ENCODE data around the gene C1orf159. TPM values are rescaled to one million over a fixed set of nuclear protein-coding genes. Genes with fewer than 3 reads are reported as not detected.

The C1orf159 gene
- total and polyA plus RNA-seq, 2 experiments from 2014 or later = 9.6 to 21.5 TPM

DNA sequence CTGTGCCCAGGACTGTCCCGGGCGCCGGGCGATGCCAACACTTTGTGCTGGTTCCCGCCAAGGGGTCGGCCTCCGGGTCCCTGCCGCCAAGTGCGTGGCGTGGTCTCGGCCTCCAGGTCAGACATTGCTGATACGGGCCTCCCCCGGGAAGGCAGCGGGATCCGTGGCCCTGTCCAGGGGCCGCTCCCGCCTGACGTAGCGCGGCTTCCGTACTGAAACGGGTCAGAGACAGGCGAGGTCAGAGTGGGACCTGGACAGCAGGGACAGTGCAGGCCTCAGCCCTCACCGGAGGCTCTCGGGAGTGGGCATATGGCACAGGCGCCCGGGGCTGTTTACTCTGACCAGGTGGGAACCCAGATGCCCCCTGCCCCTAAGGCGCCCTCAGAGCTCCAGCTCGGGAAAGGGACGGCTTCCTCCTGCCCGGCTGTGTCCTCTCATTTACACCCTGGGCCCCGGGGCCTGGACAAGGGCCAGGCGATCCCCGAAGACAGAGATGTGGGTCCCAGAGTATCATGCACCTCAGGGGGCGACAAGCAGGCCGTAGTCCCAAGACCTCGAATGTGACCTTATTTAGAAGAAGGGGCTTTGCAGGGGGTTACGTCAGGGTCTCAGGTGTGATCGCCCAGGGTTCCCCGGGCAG, 33.0 kb downstream of the C1orf159 start:
- TF ChIP-seq, protein P1, sequence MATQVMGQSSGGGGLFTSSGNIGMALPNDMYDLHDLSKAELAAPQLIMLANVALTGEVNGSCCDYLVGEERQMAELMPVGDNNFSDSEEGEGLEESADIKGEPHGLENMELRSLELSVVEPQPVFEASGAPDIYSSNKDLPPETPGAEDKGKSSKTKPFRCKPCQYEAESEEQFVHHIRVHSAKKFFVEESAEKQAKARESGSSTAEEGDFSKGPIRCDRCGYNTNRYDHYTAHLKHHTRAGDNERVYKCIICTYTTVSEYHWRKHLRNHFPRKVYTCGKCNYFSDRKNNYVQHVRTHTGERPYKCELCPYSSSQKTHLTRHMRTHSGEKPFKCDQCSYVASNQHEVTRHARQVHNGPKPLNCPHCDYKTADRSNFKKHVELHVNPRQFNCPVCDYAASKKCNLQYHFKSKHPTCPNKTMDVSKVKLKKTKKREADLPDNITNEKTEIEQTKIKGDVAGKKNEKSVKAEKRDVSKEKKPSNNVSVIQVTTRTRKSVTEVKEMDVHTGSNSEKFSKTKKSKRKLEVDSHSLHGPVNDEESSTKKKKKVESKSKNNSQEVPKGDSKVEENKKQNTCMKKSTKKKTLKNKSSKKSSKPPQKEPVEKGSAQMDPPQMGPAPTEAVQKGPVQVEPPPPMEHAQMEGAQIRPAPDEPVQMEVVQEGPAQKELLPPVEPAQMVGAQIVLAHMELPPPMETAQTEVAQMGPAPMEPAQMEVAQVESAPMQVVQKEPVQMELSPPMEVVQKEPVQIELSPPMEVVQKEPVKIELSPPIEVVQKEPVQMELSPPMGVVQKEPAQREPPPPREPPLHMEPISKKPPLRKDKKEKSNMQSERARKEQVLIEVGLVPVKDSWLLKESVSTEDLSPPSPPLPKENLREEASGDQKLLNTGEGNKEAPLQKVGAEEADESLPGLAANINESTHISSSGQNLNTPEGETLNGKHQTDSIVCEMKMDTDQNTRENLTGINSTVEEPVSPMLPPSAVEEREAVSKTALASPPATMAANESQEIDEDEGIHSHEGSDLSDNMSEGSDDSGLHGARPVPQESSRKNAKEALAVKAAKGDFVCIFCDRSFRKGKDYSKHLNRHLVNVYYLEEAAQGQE (IDR thresholded peaks at IDR 0.05; ENCODE audit: unreplicated experiment) = no peak
- TF ChIP-seq, protein P2, sequence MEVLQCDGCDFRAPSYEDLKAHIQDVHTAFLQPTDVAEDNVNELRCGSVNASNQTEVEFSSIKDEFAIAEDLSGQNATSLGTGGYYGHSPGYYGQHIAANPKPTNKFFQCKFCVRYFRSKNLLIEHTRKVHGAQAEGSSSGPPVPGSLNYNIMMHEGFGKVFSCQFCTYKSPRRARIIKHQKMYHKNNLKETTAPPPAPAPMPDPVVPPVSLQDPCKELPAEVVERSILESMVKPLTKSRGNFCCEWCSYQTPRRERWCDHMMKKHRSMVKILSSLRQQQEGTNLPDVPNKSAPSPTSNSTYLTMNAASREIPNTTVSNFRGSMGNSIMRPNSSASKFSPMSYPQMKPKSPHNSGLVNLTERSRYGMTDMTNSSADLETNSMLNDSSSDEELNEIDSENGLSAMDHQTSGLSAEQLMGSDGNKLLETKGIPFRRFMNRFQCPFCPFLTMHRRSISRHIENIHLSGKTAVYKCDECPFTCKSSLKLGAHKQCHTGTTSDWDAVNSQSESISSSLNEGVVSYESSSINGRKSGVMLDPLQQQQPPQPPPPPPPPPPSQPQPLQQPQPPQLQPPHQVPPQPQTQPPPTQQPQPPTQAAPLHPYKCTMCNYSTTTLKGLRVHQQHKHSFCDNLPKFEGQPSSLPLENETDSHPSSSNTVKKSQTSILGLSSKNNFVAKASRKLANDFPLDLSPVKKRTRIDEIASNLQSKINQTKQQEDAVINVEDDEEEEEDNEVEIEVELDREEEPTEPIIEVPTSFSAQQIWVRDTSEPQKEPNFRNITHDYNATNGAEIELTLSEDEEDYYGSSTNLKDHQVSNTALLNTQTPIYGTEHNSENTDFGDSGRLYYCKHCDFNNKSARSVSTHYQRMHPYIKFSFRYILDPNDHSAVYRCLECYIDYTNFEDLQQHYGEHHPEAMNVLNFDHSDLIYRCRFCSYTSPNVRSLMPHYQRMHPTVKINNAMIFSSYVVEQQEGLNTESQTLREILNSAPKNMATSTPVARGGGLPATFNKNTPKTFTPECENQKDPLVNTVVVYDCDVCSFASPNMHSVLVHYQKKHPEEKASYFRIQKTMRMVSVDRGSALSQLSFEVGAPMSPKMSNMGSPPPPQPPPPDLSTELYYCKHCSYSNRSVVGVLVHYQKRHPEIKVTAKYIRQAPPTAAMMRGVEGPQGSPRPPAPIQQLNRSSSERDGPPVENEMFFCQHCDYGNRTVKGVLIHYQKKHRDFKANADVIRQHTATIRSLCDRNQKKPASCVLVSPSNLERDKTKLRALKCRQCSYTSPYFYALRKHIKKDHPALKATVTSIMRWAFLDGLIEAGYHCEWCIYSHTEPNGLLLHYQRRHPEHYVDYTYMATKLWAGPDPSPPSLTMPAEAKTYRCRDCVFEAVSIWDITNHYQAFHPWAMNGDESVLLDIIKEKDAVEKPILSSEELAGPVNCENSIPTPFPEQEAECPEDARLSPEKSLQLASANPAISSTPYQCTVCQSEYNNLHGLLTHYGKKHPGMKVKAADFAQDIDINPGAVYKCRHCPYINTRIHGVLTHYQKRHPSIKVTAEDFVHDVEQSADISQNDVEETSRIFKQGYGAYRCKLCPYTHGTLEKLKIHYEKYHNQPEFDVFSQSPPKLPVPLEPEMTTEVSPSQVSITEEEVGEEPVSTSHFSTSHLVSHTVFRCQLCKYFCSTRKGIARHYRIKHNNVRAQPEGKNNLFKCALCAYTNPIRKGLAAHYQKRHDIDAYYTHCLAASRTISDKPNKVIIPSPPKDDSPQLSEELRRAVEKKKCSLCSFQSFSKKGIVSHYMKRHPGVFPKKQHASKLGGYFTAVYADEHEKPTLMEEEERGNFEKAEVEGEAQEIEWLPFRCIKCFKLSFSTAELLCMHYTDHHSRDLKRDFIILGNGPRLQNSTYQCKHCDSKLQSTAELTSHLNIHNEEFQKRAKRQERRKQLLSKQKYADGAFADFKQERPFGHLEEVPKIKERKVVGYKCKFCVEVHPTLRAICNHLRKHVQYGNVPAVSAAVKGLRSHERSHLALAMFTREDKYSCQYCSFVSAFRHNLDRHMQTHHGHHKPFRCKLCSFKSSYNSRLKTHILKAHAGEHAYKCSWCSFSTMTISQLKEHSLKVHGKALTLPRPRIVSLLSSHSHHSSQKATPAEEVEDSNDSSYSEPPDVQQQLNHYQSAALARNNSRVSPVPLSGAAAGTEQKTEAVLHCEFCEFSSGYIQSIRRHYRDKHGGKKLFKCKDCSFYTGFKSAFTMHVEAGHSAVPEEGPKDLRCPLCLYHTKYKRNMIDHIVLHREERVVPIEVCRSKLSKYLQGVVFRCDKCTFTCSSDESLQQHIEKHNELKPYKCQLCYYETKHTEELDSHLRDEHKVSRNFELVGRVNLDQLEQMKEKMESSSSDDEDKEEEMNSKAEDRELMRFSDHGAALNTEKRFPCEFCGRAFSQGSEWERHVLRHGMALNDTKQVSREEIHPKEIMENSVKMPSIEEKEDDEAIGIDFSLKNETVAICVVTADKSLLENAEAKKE (CRISPR knock-in tag; IDR thresholded peaks at IDR 0.05) = no peak
- TF ChIP-seq, protein P3, sequence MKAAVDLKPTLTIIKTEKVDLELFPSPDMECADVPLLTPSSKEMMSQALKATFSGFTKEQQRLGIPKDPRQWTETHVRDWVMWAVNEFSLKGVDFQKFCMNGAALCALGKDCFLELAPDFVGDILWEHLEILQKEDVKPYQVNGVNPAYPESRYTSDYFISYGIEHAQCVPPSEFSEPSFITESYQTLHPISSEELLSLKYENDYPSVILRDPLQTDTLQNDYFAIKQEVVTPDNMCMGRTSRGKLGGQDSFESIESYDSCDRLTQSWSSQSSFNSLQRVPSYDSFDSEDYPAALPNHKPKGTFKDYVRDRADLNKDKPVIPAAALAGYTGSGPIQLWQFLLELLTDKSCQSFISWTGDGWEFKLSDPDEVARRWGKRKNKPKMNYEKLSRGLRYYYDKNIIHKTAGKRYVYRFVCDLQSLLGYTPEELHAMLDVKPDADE (IDR thresholded peaks at IDR 0.05) = no peak
- no peak for TF ChIP-seq ZNF114 (CRISPR knock-in tag; IDR thresholded peaks at IDR 0.05)
- TF ChIP-seq POLR2AphosphoS5 (IDR thresholded peaks at IDR 0.05; ENCODE audit: low read depth) = no peak
- TF ChIP-seq, protein P4, sequence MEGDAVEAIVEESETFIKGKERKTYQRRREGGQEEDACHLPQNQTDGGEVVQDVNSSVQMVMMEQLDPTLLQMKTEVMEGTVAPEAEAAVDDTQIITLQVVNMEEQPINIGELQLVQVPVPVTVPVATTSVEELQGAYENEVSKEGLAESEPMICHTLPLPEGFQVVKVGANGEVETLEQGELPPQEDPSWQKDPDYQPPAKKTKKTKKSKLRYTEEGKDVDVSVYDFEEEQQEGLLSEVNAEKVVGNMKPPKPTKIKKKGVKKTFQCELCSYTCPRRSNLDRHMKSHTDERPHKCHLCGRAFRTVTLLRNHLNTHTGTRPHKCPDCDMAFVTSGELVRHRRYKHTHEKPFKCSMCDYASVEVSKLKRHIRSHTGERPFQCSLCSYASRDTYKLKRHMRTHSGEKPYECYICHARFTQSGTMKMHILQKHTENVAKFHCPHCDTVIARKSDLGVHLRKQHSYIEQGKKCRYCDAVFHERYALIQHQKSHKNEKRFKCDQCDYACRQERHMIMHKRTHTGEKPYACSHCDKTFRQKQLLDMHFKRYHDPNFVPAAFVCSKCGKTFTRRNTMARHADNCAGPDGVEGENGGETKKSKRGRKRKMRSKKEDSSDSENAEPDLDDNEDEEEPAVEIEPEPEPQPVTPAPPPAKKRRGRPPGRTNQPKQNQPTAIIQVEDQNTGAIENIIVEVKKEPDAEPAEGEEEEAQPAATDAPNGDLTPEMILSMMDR (conservative IDR thresholded peaks at IDR 0.05; ENCODE audit: low read depth in 2 of 2) = no peak
- TF ChIP-seq CREB1 (CRISPR knock-in tag; IDR thresholded peaks at IDR 0.05; ENCODE audit: low read depth) = no peak
- no peak for TF ChIP-seq JUNB (IDR thresholded peaks at IDR 0.05; ENCODE audit: unreplicated experiment)
- TF ChIP-seq EZH2phosphoT487 (IDR thresholded peaks at IDR 0.05; ENCODE audit: unreplicated experiment) = no peak
- no peak for TF ChIP-seq STAT1 (IDR thresholded peaks at IDR 0.05; ENCODE audit: unreplicated experiment)
- no peak for TF ChIP-seq NANOG (IDR thresholded peaks at IDR 0.05; ENCODE audit: borderline replicate concordance)
- TF ChIP-seq EZH2 (IDR thresholded peaks at IDR 0.05; ENCODE audit: low read depth, unreplicated experiment) = no peak
- TF ChIP-seq ZNF331 (CRISPR knock-in tag; IDR thresholded peaks at IDR 0.05; ENCODE audit: low read depth) = no peak
- Histone ChIP-seq H4K20me1 (replicated peaks; ENCODE audit: insufficient read depth) (no peaks in the 10 kb centered on the region), H2AFZ (no peak overlapping the region), H3K9me2 (ENCODE audit: insufficient read depth) (no peaks in the 10 kb centered on the region), H3K4me1 (ENCODE audit: insufficient read depth) (no peaks in the 10 kb centered on the region; the same call in 1 of the 2 replicates), H3K36me3 (ENCODE audit: insufficient read depth) (no peaks in the 10 kb centered on the region), H3K27ac (ENCODE audit: low read depth) (no peak overlapping the region), H3K4me3 (no peak overlapping the region), H3K79me2 (replicated peaks; ENCODE audit: insufficient read depth) (no peaks in the 10 kb centered on the region), H3K27me3 (ENCODE audit: insufficient read depth) (no peaks in the 10 kb centered on the region), H3F3A (replicated peaks; ENCODE audit: low read depth) (no peaks in the 10 kb centered on the region), H3K4me2 (no peak overlapping the region)
- Mint-ChIP-seq H3K36me3 (ENCODE audit: low read depth) (no peaks in the 10 kb centered on the region), H3K9me3 (no peaks in the 10 kb centered on the region), H3K4me3 (no peak overlapping the region), H3K27ac (no peak overlapping the region), H3K27me3 (ENCODE audit: insufficient read depth, low read depth, poor library complexity) (peaks cover 9% of the 10 kb centered on the region), H3K4me1 (no peaks in the 10 kb centered on the region)
- DNase-seq (ENCODE audit: low spot score) = peak; percentile 0
- ATAC-seq = no peak
